Motor neuron (in vitro differentiated cells): Measurements from ENCODE around the gene TEF. TPM values are rescaled to one million over a fixed set of nuclear protein-coding genes. Genes with fewer than 3 reads are reported as not detected.

Source experiments
- ATAC-seq, 8 experiments: fragments of 200-7000 bp; cut with Tn5 transposase; replicated peaks in 6 of 8; 2 replicates each; pipeline ENCODE4 v1.8.0; 2021; ENCODE audit warnings: mild to moderate bottlenecking in 8 of 8, moderate library complexity in 8 of 8
- H3K27ac ChIP-seq, 2 donors: fragments of 250-450 bp; sonication (Bioruptor Pico); 2 replicates each; pipeline ENCODE4 v1.9.0; 2021; ENCODE audit warnings: antibody characterized with exemption in 2 of 2, mild to moderate bottlenecking in 2 of 2, moderate library complexity in 1 of 2
- H3K4me1 ChIP-seq, 2 donors: fragments of 250-450 bp; sonication (Bioruptor Pico); replicated peaks in 1 of 2; 2 replicates each; pipeline ENCODE4 v1.6.1; 2021; ENCODE audit warnings: antibody characterized with exemption in 2 of 2, mild to moderate bottlenecking in 2 of 2, moderate library complexity in 1 of 2
- H3K4me3 ChIP-seq, 5 donors: fragments of 250-450 bp; sonication (Bioruptor Pico); 2 replicates each; pipeline ENCODE4 v1.9.0; 2021; ENCODE audit warnings: antibody characterized with exemption in 5 of 5, mild to moderate bottlenecking in 5 of 5, moderate library complexity in 4 of 5
- WGBS, 10 experiments: fragments of 450-650 bp; shearing (Covaris generic); methylation state at CpG; one replicate each; pipeline ENCODE4 v1.0.0; 2022; 5-methylcytosine and 5-hydroxymethylcytosine counted together
- in situ Hi-C, 9 experiments: fragments of 400-800 bp; cut with MboI; loops; one replicate each; pipeline ENCODE4 v1.15.0; 2021; ENCODE audit warnings: low sequenced_read_pairs in 9 of 9, low pct_unique_long_range_greater_than_20kb in 2 of 9; ENCODE audit not compliant: unreplicated experiment in 9 of 9
- total RNA-seq, 8 experiments: library from RNA; unstranded; fragments of 300-600 nt; gene quantifications; 2 replicates each; pipeline versions ENCODE4 v1.2.3 to v1.2.4, GENCODE V29; 2022

TEF gene
- total RNA-seq, 8 experiments from 2014 or later: 3.1 to 6.6 (median 4.9) TPM

DNA sequence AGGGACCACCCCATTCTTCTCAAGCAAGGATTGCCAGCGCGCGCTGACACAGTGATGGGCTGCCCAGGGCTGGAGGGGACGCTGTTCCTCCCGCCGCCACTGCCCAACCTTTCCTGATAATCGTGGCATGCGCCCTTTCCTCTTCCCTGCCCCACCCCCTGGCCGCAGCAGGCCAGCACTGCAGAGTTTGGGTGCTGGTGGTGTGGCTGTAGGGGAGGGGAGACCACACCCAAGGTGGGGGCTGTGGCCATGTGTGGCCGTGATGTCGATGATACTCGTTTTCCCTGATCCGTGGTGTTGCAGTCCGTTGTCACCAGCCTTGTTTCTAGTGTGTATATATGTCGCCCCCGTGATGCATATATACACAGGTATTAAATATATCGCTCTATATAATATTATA lies 22.8 kb upstream of the TEF start:
- H3K4me3 ChIP-seq: no peak overlapping the region
- no peak for ATAC-seq
- H3K4me1 ChIP-seq: peaks cover 0 to 3% of the 10 kb centered on the region in 2 donors
- WGBS, 10 experiments: 88 to 100% methylated on average over 1 to 3 of the region's 17 CpGs; no CpG with 5 or more reads in 8 of the 10 experiments
- no peak overlapping the region for H3K27ac ChIP-seq
- in situ Hi-C loops: no loop called here

DNA sequence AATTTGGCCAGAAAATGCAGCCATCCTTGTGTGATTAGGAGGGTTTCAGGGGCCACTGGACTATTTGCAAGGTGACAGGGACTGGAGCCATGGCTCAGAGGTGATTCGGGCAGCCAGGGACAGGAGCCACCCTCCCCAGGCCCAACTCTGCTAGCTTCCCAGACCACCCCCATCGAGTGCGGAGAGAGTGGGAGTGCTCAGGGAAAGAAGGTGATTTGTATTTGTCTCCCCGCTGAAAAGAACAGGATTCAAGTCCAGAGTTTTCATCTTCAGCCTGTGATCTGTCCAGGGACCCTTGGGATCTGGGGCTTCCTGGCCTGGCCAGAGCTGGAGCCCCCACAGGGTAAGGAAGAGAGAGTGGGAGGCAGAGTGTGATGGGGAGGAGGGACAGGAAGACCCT lies 22.4 kb upstream of the TEF start:
- Histone ChIP-seq H3K4me1 (peaks cover 0 to 3% of the 10 kb centered on the region in 2 donors), H3K27ac (no peak overlapping the region), H3K4me3 (no peak overlapping the region)
- WGBS, 10 experiments: 41 to 95% (median 68%) methylated on average over 1 to 4 of the region's 4 CpGs; no CpG with 5 or more reads in 5 of the 10 experiments
- no peak for ATAC-seq
- in situ Hi-C loops: no loop called here

GRCh38 chr22:41360126-41360525 lies 21.6 kb upstream of the TEF start:
- ATAC-seq: peak in 3 of 8 experiments; percentile 15 to 49 (median 21)
- Histone ChIP-seq H3K27ac (no peak overlapping the region), H3K4me3 (no peak overlapping the region), H3K4me1 (peaks cover 0 to 7% of the 10 kb centered on the region in 2 donors)
- WGBS, 10 experiments: 33 to 100% (median 60%) methylated on average over 1 to 6 of the region's 11 CpGs; no CpG with 5 or more reads in 3 of the 10 experiments
- in situ Hi-C loops: no loop called here

- ATAC-seq: no peak
- no peak overlapping the region for H3K4me3 ChIP-seq
- H3K4me1 ChIP-seq: peaks cover 0 to 9% of the 10 kb centered on the region in 2 donors
- H3K27ac ChIP-seq: no peak overlapping the region
- whole genome bisulfite sequencing, 10 experiments: 70 to 100% (median 93%) methylated on average over 1 to 12 of the region's 13 CpGs
- in situ Hi-C loops: no loop called here
Measured at GRCh38 chr22:41361716-41362310, 19.9 kb upstream of the TEF start.

DNA sequence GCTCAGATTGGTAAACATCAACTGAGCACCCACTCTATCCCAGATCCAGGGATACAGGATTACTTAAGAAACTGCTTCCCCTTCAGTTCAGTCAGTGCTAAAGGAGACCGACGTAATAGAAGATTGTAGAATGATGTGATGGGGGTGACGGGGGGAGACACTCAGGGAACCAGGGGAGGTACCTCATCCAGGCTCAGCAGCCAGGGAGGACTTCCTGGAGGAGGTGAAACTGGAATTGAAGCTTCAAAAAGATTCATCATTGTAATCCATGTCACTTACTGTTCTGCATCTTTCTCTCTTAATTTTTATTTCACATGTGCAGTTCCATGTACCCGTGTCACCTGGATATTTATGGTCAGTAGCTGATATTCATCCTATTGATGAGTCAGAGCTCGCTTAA lies 19.1 kb upstream of the TEF start:
- ATAC-seq: no peak
- Histone ChIP-seq H3K4me3 (no peak overlapping the region), H3K27ac (no peak overlapping the region), H3K4me1 (peaks cover 2 to 15% of the 10 kb centered on the region in 2 donors)
- WGBS, 10 experiments: 62 to 100% (median 89%) methylated on average over 1 to 4 of the region's 5 CpGs; no CpG with 5 or more reads in 2 of the 10 experiments
- in situ Hi-C loops: no loop called here

DNA sequence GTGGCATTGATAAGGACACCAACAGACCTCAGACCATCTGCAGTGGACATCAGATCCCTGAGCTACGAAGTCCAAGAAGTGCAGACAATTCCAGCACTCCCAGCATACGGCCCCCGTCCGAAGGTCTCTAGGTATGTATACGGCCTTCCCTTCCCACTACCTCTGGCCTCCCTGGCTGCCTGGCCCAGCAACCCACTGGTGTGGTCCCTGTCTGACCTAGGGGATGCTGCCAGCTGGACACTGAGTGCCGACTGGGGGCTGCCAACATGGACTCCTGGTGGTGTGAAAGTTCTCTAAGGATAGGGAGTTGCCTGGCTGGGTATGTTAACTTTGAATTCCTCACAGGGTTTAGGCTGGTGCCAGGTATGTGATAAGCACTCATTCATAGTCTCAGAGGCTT lies 17.5 kb upstream of the TEF start:
- Histone ChIP-seq H3K27ac (no peak overlapping the region), H3K4me3 (no peak overlapping the region), H3K4me1 (peaks cover 8 to 21% of the 10 kb centered on the region in 2 donors)
- ATAC-seq: no peak
- WGBS, 10 experiments: 95 to 100% (median 96%) methylated on average over 2 to 4 of the region's 6 CpGs; no CpG with 5 or more reads in 7 of the 10 experiments
- in situ Hi-C loops: no loop called here

DNA sequence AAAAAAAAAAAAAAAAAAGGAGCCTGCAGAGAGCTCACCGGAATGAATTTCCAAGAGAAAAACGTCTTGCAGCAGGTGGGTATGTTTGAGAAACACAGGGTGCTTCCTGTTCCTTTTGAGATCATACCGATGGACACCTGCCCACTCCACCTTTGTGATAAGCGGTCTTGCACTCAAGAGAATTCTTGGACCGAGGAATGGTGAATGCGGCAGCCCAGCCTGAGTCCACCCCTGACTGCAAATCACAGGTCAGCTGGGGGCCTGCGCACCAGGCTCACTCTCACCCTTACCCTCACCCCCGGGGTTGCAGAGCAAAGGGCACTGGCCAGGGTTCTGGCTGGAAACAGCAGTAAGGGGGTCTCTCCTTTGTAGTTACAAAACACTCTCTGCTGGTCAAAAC lies 16.8 kb upstream of the TEF start:
- WGBS, 10 experiments: 0 to 96% (median 52%) methylated on average over 1 to 6 of the region's 8 CpGs; no CpG with 5 or more reads in 2 of the 10 experiments
- ATAC-seq: no peak
- no peak overlapping the region for H3K27ac ChIP-seq
- H3K4me1 ChIP-seq: peaks cover 8 to 21% of the 10 kb centered on the region in 2 donors
- no peak overlapping the region for H3K4me3 ChIP-seq
- in situ Hi-C loops: no loop called here

DNA sequence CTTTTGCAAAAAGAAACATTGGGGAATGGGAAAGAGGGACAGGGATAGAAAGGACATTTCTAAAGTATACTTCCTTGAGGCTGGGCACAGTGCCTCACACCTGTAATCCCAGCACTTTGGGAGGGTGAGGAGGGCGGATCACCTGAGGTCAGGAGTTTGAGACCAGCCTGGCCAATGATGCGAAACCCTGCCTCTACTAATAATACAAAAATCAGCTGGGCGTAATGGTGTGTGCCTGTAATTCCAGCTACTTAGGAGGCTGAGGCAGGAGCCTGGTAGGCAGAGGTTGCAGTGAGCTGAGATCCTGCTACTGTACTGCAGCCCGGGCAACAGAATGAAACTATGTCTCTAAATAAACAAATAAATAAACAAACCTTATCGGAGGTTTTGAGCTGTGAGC lies 16.3 kb upstream of the TEF start:
- H3K27ac ChIP-seq: no peak overlapping the region
- in situ Hi-C loops: no loop called here
- peaks cover 8 to 21% of the 10 kb centered on the region in 2 donors for H3K4me1 ChIP-seq
- H3K4me3 ChIP-seq: no peak overlapping the region
- 0 to 96% (median 82%) methylated on average over 1 to 4 of the region's 5 CpGs for WGBS, 10 experiments
- no peak for ATAC-seq

- H3K27ac ChIP-seq: no peak overlapping the region
- H3K4me3 ChIP-seq: no peak overlapping the region
- ATAC-seq: peak in 3 of 8 experiments; percentile 5 to 50 (median 12)
- H3K4me1 ChIP-seq: peaks cover 8 to 22% of the 10 kb centered on the region in 2 donors
- WGBS, 10 experiments: 0 to 97% (median 82%) methylated on average over 2 to 17 of the region's 17 CpGs; no CpG with 5 or more reads in 2 of the 10 experiments
- in situ Hi-C loops: no loop called here
Measured at GRCh38 chr22:41366323-41367029, 15.3 kb upstream of the TEF start.

DNA sequence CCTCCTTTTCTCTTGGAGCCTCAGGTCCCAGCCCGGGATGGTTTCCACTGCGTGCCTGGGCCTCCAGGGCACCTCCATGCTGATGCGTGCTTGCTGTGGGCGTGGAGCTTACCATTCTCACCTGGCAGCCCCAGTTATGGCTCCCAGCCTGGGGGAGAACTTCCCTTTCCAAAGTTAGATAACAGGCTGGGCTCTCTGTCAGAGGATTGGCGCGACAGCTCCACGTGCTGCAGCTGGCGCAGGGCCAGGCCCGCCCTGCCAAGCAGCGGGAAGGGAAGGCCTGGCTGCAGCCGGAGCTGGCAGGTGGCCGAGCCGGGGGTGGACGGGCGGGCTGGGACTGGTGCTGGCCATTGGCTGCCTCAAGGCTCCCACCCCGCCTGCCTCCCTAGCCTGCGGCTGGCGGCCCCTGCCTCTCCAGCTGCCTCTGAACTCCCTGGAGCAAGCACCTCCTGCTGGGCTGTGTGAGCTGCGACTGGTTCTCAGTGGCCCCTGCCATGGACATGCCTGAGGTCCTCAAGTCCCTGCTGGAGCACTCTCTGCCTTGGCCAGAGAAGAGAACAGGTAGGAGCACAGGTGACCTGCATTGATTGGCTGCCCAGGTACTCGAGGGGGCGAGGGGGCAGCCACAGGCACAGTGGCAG lies 14.6 kb upstream of the TEF start:
- WGBS, 10 experiments: 0 to 54% (median 40%) methylated on average over 1 to 6 of the region's 21 CpGs; no CpG with 5 or more reads in 7 of the 10 experiments

DNA sequence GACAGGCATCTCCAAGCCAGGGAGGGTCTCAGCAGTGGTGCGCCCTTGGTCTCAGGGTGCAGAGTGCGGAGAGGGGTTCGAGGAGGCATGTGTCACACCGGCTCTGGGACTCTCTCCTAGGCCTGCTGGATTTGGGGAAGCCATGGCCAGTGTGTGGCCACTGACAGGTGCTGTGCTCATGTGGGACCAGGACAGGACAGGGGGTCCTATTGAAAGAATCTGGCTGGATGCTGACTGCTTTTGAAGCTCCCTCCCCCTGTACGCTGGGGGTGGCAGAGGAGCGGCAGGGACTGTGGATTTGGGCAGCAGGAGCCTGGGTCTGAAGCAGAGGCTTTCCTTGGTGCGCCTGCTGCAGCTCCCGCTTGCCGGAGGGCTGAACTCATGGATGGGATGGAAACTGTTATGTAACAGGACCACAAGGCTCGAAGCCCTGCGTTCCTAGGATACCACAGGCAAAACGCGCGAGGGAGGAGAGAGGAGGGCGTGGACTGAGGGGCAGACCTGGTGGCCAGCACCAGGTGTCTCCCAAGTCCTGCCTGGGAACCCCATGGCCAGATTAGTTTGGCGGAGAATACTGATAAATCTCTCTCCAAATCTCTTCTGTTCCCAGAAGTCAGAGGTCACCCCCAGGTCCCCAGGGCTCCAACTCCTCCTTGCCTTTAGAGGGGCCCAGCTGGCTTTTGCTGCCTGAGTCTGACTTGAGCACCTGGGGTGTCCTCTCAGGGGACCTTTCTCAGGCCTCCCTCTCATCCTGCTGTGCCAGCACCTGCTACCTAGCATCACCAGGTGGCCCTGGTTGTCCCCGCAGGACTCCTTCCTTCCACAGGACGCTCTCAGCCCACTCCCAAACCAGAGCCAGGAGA lies 13.8 kb upstream of the TEF start:
- H3K4me1 ChIP-seq: peaks cover 8 to 23% of the 10 kb centered on the region in 2 donors
- H3K4me3 ChIP-seq: no peak overlapping the region
- in situ Hi-C loops: no loop called here
- 22 to 100% (median 75%) methylated on average over 1 to 5 of the region's 18 CpGs; no CpG with 5 or more reads in 1 of the 10 experiments for WGBS, 10 experiments
- no peak overlapping the region for H3K27ac ChIP-seq
- ATAC-seq: peak; percentile 3 to 16 (median 10)

More for the DNA sequence above, 14.6 kb upstream of the TEF start:
- H3K4me3 ChIP-seq: no peak overlapping the region
- H3K4me1 ChIP-seq: peaks cover 8 to 23% of the 10 kb centered on the region in 2 donors
- ATAC-seq: peak; percentile 92 to 97 (median 94)
- in situ Hi-C loops: no loop called here
- H3K27ac ChIP-seq: no peak overlapping the region

- in situ Hi-C loops: no loop called here
- H3K4me1 ChIP-seq: peaks cover 8 to 23% of the 10 kb centered on the region in 2 donors
- no peak overlapping the region for H3K4me3 ChIP-seq
- no peak overlapping the region for H3K27ac ChIP-seq
- no peak for ATAC-seq
- 8 to 93% (median 82%) methylated on average over 1 to 6 of the region's 19 CpGs; no CpG with 5 or more reads in 3 of the 10 experiments for WGBS, 10 experiments
Measured at GRCh38 chr22:41368543-41369423, 13.0 kb upstream of the TEF start.
